Left renal pelvis (tissue), 4 donors: ENCODE measurements around the gene RNASE4. TPM values are rescaled to one million over a fixed set of nuclear protein-coding genes. Genes with fewer than 3 reads are reported as not detected.

ENCODE experiments used
- DNase-seq, 4 donors: peaks; one replicate each; pipeline ENCODE4 v3.0.0-alpha.2; 2013; ENCODE audit warnings: low read depth in 4 of 4, low spot score in 3 of 4
- polyA plus RNA-seq, 4 donors: library from polyadenylated mRNA; unstranded; fragments of 120-200 nt; gene quantifications; one replicate each; pipeline ENCODE4 v1.2.1, GENCODE V29; 2013; ENCODE audit not compliant: insufficient read length in 4 of 4

The RNASE4 gene
- polyA plus RNA-seq, 4 donors = 2.2 to 17.5 (median 3.6) TPM

GRCh38 chr14:20671597-20672283 is 12.6 kb upstream of the RNASE4 start:
- no peak for DNase-seq

GRCh38 chr14:20675669-20676068 is 8.7 kb upstream of the RNASE4 start:
- no peak for DNase-seq

GRCh38 chr14:20676072-20676471 is 8.3 kb upstream of the RNASE4 start:
- DNase-seq = no peak

DNA sequence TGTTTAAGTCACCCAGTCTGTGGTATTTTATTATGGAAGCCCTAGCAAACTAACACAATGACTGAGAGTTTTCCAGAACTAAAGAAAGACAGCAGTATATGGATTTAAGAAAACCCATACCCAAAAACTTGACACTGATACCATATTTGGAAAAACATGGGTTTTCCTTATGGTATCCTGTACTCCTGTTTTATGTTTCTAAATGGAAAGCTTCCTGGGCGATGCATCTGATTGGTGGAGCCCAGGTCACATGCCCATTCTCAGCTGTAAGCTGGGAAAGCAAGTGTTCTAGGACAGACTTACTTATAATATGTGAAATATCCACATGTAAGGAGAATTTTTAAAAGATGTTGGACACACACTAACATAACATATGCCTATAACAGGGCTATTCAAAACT is 4.5 kb upstream of the RNASE4 start:
- DNase-seq = no peak

DNA sequence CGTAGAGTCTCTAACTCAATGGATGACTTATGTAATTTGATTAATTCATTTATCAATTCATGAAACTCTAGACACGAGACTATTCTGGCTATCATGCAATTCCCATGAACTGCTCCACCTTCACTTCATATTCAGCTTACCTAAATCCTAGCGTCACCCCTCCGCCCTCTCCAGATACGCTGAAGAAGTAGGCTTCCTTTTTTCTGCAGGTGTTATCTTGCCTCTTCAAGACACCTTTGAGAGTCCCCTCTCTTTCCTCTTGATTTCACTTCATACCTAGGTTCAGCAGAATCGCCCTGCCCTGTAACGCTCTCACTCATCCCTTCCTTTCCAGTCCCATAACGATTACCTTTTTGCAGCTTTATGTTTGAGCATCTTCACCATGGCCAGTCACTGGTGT is 4.0 kb upstream of the RNASE4 start:
- no peak for DNase-seq

GRCh38 chr14:20680843-20681347 is 3.5 kb upstream of the RNASE4 start:
- DNase-seq = no peak

- peak; percentile 75 to 86 (median 82) for DNase-seq
Measured at GRCh38 chr14:20681348-20682126, 2.8 kb upstream of the RNASE4 start.

DNA sequence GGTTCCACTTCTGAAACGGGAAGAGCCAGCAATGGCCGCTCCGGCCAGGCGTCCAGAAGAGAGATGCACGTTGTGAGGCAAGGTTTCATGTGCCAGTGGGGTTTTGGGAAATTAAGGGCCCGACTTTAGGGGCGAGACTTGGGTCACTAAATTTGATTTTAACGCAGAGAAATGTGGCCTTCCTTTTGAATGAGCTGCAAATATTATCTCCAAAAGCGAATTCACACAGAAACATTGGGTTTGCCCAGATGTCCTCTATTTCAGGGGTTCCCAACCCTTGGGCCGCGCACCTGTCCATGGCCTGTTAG is 2.3 kb upstream of the RNASE4 start:
- no peak for DNase-seq

DNA sequence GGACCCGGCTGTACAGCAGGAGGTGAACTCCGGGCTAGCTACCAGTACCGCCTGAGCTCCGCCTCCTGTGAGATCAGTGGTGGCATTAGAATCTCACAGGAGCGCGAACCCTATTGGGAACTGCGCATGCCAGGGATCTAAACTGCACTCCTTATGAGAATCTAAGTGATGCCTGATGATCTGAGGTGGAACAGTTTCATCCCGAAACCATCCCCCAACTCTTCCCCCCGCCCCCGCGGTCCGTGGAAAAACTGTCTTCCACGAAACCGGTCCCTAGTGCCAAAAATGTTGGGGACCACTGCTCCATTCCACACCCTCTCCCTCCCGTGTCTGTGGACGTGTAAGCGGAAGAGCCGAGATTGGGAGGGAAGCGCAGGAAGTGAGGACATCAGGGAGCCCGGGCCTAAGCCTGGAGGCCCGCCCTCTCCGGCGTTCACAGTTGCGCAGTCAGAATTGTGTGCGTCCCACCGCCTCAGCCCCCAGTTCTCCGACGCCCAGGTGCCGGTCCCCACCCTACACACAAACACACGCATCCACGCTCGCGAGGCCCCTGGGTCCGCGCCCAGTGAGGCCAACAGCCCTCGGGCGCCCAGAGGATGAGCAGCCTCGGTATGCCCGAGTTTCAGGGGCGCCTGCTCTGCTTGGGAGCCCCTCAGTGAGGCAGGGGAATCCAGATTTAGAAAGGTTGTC is 1.8 kb upstream of the RNASE4 start:
- peak; percentile 86 to 92 (median 88) for DNase-seq

DNA sequence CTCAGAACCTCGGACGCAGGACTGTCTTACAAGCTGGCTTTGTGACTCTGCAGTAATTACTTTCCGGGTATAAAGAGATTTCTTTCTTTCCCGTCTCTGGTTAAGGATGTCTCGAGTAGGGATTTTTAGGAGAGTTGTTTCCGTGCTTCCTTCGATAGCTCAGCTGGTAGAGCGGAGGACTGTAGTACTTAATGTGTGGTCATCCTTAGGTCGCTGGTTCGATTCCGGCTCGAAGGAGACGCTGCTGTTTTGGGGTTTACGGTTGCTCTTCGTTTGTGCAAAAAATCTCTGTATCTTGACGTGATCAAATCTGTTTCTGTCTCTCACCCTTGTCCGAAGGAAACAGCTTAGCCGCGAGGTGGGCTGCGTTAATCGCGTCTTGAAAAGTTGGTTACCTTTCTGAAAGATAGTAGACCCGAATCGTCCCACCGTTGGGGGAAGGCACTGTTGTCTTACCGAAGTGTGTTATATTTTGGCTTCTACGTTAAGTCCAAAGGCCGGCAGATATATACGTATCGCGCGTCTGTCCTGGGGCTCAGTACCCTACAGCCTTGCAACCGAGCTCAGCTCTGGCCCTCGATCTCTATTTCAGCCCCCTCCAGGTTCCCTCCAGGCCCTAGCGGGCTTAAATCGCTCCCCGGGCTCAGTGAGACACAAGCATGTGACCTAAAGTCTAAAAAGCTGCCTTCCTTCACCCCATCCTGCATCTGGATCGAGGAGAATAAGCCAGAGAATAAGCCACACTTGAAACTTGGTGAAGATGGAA is 1.1 kb upstream of the RNASE4 start:
- peak; percentile 80 to 86 (median 82) for DNase-seq

GRCh38 chr14:20684662-20685456 is 499 bp downstream of the RNASE4 start:
- no peak for DNase-seq

DNA sequence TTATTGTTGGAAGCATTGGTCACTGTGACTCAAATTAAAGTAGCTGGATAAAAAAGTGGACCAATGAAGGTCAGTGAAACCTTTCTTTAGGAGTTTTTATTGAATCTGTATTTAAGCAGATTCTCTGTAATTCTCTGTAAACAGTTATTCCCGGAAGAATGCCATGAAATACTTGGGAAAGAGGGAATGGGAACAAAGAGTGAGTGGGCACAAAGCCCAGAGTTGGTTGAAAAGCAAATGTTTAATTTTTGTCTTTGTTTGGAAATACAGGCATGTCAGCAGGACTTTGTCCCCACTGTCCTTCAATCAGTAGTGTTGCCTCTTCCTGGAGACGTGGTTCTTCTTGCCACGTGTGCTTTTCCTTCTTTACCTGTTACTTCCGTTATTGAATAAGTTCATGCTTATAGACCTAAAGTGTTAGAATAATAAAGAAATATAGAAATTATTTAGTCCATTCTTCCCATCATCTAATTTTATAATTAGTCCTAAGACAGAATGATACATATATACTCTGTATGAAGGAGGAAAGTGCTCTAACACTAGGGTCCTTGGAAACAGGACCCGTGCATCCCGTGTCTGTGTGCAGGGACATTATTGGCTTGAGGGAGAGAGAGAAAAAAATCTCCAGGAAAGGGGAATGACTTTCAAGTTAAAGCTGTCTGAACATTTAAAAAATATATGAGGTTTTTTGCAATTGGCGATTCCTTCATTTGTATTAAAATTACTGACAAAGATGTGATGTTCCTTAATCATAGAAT is 2.2 kb downstream of the RNASE4 start:
- DNase-seq = no peak

DNA sequence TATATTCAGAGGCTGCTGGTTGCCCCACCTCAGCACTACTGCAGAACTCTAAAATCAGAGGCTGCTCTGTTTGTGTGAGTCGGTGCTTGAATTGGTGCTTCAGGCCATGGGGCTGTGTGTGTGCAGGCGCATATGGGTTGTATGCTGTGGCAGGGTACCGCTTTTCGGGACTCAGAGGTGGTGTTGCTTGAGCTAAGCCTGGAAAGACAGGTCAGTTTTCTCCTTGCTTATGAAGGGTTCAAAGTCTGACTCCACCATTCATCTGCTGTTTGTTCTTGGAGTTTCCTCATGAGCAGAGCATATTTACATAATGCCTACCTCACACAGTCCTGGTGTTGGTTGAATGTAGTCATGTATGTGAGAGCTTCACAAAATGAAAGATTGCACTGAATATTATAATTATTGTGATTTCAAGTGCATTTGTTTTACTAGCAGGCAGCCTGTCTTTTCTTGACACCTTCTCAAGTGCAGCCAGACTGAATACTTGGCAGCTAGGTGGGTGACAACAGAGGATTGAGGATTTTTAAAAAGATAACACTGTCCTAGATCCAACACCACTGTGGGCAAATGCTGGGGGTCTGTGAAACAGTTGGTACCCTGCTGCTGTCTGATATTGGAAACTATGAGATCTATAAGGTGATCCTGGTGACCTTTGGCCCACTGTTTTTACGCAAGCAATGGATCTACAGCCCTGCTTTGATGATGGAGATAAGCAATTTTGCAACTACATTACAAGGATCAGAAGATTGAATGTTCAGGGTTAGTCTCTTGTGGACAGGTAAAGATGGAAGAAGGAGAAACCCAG is 3.2 kb downstream of the RNASE4 start:
- DNase-seq = no peak

GRCh38 chr14:20688167-20688839 is 3.9 kb downstream of the RNASE4 start, which contains the start of gene ANG:
Gene ANG (plus strand): TSS chr14:20688764. CDS start chr14:20693565, 4,801 bp downstream.
- no peak for DNase-seq

DNA sequence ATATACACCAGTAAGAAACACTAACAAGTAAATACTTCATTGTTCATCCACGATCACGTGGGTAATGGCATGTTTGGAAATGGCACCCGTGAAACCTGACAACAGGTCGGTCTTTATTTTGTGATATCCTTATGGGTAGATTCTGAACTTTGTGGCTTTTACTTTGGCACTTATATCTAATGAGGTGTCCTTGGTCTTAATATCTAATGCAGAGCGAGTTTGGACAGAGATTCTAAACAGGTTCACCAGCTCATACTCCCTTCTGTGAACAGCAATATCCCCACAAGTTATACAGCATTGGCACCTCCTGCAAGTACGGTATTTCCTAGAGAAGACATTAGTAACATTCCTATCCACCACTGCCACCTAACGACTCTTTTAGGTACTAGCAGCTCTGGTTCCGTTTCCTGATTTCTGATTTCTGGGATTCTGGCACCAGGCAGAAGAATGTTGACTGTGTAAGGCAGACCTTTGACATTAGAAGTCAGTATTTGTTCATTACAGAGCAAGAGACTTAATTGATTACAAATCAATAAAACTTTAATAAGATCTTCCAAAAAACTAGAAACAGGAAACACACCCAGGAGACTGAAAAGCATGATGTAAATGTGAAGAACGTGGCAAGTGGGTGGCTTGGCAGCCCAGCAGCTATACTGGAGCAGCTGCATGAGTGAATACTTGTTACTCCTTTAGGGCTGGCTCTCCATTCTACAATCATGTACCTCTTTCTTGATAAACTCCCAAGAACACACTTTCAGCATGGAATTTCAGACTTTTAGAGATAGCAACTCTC is 6.7 kb downstream of the RNASE4 start:
- DNase-seq = peak in 1 of 4 donors; percentile 51

DNA sequence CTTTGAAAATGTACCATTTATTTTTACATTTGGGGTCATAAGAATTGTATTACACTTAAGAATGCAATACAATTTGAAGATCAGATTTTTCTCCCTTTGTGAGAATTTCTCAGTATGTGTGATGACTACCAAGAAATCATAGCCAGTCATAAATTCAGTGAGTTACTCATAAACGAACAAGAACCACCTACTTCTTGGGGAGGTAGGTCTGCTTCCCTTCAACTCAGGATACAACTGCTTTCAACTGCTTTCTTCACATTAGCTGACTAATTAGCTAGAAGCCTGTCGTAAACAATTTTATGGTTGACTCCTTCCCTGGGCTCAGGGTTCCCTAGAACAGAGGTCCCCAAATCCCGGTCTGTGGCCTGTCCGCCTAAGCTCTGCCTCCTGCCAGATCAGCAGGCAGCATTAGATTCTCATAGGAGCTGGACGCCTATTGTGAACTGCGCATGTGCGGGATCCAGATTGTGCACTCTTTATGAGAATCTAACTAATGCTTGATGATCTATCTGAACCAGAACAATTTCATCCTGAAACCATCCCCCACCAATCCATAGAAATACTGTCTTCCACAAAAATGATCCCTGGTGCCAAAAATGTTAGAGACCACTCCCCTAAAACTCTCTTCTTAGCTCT is 7.9 kb downstream of the RNASE4 start:
- DNase-seq = no peak
